Esophagus muscularis mucosa (tissue), 4 donors: ENCODE results near the gene SOCS3. TPM values are rescaled to one million over a fixed set of nuclear protein-coding genes. Genes with fewer than 3 reads are reported as not detected.

Source experiments
- DNase-seq: peaks from one replicate; pipeline ENCODE4 v3.0.0-alpha.2; 2017; ENCODE audit errors: extremely low spot score
- H3K27ac ChIP-seq, 4 donors: fragments of 200-600 bp; sonication (generic); replicated peaks in 1 of 4; 1 replicate in 3 of 4; 2 replicates in 1 of 4; pipeline ENCODE4 v1.5.1; 2016 to 2019; ENCODE audit warnings: mild to moderate bottlenecking in 1 of 4
- H3K27me3 ChIP-seq, 4 donors: fragments of 200-600 bp; sonication (generic); one replicate each; pipeline versions ENCODE4 v1.5.1 to v1.6.0; 2016 to 2019
- H3K36me3 ChIP-seq, 4 donors: fragments of 200-600 bp; sonication (generic); one replicate each; pipeline ENCODE4 v1.5.1; 2016 to 2019
- H3K4me1 ChIP-seq, 4 donors: fragments of 200-600 bp; sonication (generic); one replicate each; pipeline ENCODE4 v1.5.1; 2016 to 2019
- H3K4me3 ChIP-seq, 4 donors: fragments of 200-600 bp; sonication (generic); 1 replicate in 2 of 4; 2 replicates in 2 of 4; pipeline ENCODE4 v1.5.1; 2016 to 2019; ENCODE audit warnings: mild to moderate bottlenecking in 4 of 4, moderate library complexity in 1 of 4
- H3K9me3 ChIP-seq, 4 donors: fragments of 200-600 bp; sonication (generic); 1 replicate in 3 of 4; 2 replicates in 1 of 4; pipeline ENCODE4 v1.5.1; 2016 to 2019
- CTCF ChIP-seq, 3 experiments: fragments of 200-600 bp in 2 of 3; fragments of 450-650 bp in 1 of 3; sonication (generic) in 2 of 3; IDR thresholded peaks; one replicate each; pipeline ENCODE4 v1.5.1; 2017 to 2019; ENCODE audit warnings: antibody characterized with exemption in 3 of 3, mild to moderate bottlenecking in 2 of 3, moderate library complexity in 1 of 3
- EP300 ChIP-seq: sonication (generic); formaldehyde crosslinking; IDR thresholded peaks from one replicate; pipeline ENCODE4 v1.6.1; 2017; ENCODE audit warnings: antibody characterized with exemption
- POLR2A ChIP-seq: fragments of 450-650 bp; IDR thresholded peaks from one replicate; pipeline ENCODE4 v1.6.1; 2017; ENCODE audit warnings: antibody characterized with exemption, moderate library complexity, mild to moderate bottlenecking, low read depth
- POLR2AphosphoS5 ChIP-seq, 2 donors: sonication (generic); formaldehyde crosslinking; IDR thresholded peaks; one replicate each; pipeline ENCODE4 v1.6.1; 2017; ENCODE audit warnings: antibody characterized with exemption in 2 of 2
- WGBS: methylation state at CpG from one replicate; pipeline ENCODE4 v1.1.5; 2018; 5-methylcytosine and 5-hydroxymethylcytosine counted together
- intact Hi-C: fragments of 100-400 bp; cut with DNase I; formaldehyde crosslinking; loops from one replicate; pipeline ENCODE4 v1.15.1; 2023
- total RNA-seq, 4 donors: library from RNA; depleted of rRNA; stranded (reverse); fragments of >200 nt; gene quantifications; one replicate each; pipeline versions ENCODE4 v1.1.0 to v1.2.1, GENCODE V29; 2016

The SOCS3 gene
- total RNA-seq, 4 donors from 2014 or later = 12.5 to 1,139 (median 39.3) TPM

GRCh38 chr17:78371056-78371455 is 11.2 kb upstream of the SOCS3 start:
- DNase-seq = no peak
- Histone ChIP-seq H3K4me3 (no peak overlapping the region), H3K4me1 (peaks cover 3 to 18% (median 16%) of the 10 kb centered on the region in 4 donors), H3K36me3 (no peaks in the 10 kb centered on the region), H3K27me3 (peaks cover 0 to 5% (median 0%) of the 10 kb centered on the region in 4 donors), H3K9me3 (no peaks in the 10 kb centered on the region), H3K27ac (no peak overlapping the region)
- TF ChIP-seq POLR2A (no peak), POLR2AphosphoS5 (IDR thresholded peaks at IDR 0.05) (no peak), CTCF (IDR thresholded peaks at IDR 0.05) (no peak), EP300 (no peak)
- WGBS = 96% methylated on average over 6 of the region's 7 CpGs
- intact Hi-C loops = no loop called here

GRCh38 chr17:78369791-78370381 is 10.0 kb upstream of the SOCS3 start:
- DNase-seq = no peak
- Histone ChIP-seq H3K36me3 (no peaks in the 10 kb centered on the region), H3K4me1 (peaks cover 12 to 19% (median 18%) of the 10 kb centered on the region in 4 donors), H3K27me3 (peaks cover 0 to 5% (median 0%) of the 10 kb centered on the region in 4 donors), H3K4me3 (no peak overlapping the region), H3K9me3 (no peaks in the 10 kb centered on the region), H3K27ac (no peak overlapping the region)
- WGBS = 63% methylated on average over 13 of the region's 13 CpGs
- intact Hi-C loops = no loop called here
- TF ChIP-seq EP300 (no peak), POLR2A (no peak), POLR2AphosphoS5 (IDR thresholded peaks at IDR 0.05) (no peak), CTCF (IDR thresholded peaks at IDR 0.05) (no peak)

- H3K4me3 ChIP-seq = no peak overlapping the region
- H3K4me1 ChIP-seq = peaks cover 12 to 19% (median 18%) of the 10 kb centered on the region in 4 donors
- 96% methylated on average over 8 of the region's 8 CpGs for WGBS
- intact Hi-C loops = no loop called here
- no peaks in the 10 kb centered on the region for H3K36me3 ChIP-seq
- H3K27ac ChIP-seq = no peak overlapping the region
- no peak for DNase-seq
- no peaks in the 10 kb centered on the region for H3K9me3 ChIP-seq
- peaks cover 0 to 5% (median 0%) of the 10 kb centered on the region in 4 donors for H3K27me3 ChIP-seq
- TF ChIP-seq CTCF (IDR thresholded peaks at IDR 0.05) (no peak), POLR2AphosphoS5 (IDR thresholded peaks at IDR 0.05) (no peak), POLR2A (no peak), EP300 (no peak)
These were observed 9.1 kb upstream of the SOCS3 start for GRCh38 chr17:78368854-78369495.

- no peak for TF ChIP-seq CTCF (IDR thresholded peaks at IDR 0.05)
- no peak for TF ChIP-seq POLR2A
- TF ChIP-seq EP300 = no peak
- TF ChIP-seq POLR2AphosphoS5 (IDR thresholded peaks at IDR 0.05) = no peak
- Histone ChIP-seq H3K36me3 (no peaks in the 10 kb centered on the region), H3K9me3 (no peaks in the 10 kb centered on the region), H3K4me3 (no peak overlapping the region), H3K27me3 (peaks cover 0 to 5% (median 0%) of the 10 kb centered on the region in 4 donors), H3K4me1 (peaks cover 12 to 19% (median 18%) of the 10 kb centered on the region in 4 donors), H3K27ac (no peak overlapping the region)
- DNase-seq = no peak
- 76% methylated on average over 6 of the region's 6 CpGs for WGBS
- intact Hi-C loops = no loop called here
These were observed 8.5 kb upstream of the SOCS3 start for GRCh38 chr17:78368348-78368747.
